HG03469 (cell line): Measurements from ENCODE around the gene RHOC.

Source experiments
- ATAC-seq: cut with Tn5 transposase; IDR thresholded peaks from one replicate; pipeline ENCODE4 v1.9.1; 2021; ENCODE audit warnings: mild to moderate bottlenecking, moderate library complexity, moderate number of reproducible peaks; ENCODE audit not compliant: unreplicated experiment

Gene RHOC

DNA sequence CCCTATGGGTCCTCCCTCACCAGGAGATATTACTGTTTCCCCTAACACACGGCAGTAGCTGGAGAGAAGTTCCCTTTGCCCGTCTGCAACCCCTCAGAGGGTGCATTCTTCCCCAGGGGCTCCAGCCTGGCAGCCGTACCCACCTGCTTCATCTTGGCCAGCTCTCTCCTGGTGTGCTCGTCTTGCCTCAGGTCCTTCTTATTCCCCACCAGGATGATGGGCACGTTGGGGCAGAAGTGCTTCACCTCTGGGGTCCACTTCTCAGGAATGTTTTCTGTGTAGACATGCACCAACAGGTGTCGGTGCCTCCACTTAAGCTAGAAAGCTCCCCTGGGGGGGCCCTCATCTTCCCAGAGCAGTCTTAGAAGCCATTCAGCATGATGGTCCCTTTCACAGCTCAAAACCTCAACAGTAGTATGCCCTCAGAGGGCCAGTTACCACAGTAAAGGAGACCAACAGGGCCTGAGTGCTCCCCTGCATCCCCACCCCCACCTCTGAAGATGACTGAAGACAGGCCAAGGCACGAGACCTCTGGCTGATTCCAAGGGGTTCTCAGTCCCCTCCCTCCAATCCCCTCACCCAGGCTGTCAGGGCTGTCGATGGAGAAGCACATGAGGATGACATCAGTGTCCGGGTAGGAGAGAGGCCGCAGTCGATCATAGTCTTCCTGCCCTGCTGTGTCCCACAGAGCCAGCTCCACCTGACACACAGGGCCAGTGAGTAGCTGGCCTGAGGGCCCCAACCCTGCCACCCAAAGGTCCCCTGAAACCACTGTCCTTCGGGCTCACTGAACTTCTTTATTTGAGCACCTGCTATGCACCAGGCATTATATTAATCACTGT is 4.3 kb downstream of the RHOC start:
- no peak for ATAC-seq

DNA sequence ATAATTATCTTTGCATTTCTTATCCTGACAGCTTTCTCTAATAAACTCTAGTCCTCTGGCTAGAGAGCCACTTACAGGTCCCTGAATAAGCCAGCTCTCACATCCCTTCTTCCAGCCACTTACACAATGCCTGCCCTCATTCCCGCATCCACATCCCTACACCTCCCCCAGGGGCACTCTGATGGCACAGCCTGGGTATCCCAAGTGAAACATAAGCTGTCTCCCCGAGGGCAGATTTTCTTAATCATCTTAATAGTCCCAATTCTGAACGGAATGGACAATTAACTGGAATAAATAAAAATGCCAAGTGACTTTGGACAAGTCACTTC is 4.9 kb downstream of the RHOC start:
- ATAC-seq, result no peak

DNA sequence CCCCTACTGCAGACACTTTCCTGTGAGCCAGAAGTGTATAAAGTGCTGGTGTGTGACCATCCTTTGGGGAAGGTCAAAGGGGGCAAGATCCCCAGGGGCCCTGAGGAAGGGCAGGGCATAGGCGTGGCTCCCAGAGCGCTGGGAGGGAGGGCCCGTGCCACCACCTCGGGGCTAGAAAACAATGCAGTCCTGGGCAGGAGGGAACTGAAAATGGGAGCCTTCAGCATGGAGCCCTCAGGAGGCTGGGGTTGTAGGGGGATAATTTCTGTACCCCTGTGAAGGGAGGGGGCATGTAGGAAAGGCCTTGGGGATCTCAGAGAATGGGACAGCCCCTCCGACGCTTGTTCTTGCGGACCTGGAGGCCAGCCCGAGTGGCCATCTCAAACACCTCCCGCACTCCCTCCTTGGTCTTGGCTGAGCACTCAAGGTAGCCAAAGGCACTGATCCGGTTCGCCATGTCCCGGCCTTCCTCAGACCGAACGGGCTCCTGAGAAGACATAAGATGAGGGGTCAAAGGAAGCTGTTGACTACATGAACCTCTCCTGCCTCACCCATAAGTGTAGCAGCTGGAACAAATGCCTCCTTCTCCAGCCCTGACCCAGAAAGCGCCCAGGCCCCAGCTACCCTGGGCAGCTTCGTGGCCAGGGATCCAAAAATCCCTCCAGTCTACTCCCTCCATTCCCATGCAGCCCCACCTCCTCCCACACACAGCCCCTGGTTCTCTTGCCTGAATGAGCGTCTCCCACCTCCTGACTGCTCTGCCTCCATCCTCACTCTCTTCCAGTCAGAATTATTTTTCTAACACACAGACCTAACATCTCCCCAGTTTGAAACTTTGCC is 5.5 kb downstream of the RHOC start:
- ATAC-seq, result no peak

DNA sequence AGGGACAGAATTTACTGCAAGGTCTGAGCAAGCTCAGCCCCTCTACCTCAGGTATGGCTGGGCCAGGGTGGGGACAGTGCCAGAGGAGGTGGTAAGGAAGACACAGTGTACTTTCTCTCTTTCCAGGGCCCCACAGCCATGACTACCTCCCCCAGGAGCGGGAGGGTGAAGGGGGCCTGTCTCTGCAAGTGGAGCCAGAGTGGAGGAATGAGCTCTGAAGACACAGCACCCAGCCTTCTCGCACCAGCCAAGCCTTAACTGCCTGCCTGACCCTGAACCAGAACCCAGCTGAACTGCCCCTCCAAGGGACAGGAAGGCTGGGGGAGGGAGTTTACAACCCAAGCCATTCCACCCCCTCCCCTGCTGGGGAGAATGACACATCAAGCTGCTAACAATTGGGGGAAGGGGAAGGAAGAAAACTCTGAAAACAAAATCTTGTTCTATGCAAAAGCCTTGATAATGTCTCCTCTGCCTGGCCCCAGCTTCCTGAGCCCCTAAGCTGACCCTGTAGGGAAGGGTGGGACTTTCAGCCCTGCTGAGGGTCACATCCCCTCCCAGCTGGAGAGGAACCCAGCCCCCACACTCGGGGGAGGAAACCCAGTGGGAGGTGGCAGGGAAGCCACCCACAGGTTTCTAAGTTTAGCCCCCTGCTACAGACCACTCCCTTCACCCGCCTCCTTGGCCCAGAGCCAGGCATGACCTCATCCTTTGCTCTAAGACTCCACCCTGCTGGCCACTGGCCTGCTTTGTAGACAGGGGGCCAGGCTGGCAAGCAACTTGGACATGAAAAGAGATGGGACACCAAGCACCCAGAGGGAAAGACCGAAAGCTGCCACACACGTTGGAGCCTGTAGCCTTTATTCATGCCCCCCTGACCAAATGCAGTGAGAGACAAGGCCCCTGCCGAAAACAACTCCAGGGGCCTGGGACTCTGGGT is 6.4 kb downstream of the RHOC start:
- ATAC-seq, result no peak

DNA sequence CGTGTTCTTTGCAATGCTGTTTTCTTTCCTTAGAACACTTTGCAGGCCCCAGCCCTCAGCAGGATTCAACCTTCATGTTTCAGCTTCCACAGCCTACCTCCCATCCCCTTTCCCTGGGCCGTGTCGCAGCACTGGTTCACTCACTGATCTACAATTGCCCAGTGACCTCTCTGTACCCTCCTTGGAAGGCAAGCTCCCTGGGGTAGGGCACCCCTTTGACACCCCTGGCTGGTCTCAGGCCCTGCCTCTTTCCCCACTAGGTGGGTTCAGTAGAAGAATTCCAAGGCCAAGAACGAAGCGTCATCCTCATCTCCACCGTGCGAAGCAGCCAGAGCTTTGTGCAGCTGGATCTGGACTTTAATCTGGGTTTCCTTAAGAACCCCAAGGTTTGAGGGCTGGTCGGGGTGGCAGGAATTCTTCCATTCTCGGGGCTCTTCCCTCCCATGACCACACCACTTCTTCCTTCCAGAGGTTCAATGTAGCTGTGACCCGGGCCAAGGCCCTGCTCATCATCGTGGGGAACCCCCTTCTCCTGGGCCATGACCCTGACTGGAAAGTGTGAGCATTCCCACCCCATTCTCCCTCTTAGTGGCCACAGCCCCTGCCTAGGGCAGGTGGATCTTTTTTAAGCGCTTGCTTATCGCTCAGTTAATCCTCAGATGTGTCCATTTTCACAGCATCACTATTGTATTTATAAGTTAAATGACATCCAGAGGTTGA is 7.3 kb downstream of the RHOC start:
- ATAC-seq, result no peak

DNA sequence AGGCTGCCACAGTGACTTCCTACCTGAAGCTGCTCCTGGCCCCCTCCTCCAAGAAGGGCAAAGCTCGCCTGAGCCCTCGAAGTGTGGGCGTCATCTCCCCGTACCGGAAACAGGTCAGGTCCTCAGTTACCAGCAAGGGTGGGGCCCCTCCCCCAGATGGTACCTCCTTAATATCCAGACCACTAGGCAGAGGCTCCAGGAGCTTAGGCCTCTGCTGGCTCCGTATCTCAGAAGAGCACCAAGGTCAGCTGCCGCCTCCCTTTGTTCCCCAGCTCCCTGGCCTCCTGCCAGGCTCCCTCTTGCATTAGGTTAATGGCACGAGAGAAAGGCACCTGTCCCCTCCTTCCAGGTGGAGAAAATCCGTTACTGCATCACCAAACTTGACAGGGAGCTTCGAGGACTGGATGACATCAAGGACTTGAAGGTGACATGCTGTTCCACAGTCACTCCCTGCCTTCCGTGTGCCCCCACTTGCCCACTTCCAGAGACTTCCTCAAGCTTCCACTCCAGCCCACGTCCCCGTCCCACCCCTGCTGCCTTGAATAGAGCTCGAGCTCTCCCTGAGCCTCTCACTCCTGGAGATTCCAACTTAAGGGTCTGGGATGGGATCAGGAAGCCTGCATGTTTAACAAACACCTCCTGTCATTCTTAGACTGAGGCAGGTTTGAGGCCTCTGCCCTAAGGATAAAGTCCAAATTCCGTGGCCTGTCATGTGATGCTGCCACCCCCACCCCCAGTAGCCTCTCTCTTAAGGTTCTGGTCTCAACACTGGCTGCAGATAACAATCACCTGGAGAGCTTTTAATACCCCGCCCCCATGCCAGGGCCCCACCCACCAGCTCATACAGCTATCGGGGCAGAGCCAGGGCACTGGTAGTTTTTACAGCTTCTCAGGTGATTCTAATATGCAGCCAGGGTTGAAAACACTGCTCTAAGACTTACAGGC is 8.3 kb downstream of the RHOC start:
- no peak for ATAC-seq

DNA sequence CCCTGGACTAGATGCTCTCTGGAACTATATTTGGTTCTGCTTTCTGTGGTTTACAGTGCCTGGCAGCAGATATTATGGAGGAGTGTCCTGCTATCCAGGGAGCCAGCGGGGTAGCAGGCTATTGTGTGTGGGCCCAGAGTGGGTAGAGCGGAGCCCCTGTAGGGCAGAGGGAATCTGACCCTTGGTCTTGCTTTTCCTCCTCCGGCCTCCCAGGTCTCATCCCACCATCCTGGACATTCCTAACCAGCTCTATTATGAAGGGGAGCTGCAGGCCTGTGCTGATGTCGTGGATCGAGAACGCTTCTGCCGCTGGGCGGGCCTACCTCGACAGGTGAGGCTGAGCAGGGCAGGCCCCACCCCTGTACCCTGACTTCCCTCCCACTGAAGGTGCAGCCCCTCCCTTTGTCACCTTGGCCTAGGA is 9.1 kb downstream of the RHOC start:
- ATAC-seq, result no peak

DNA sequence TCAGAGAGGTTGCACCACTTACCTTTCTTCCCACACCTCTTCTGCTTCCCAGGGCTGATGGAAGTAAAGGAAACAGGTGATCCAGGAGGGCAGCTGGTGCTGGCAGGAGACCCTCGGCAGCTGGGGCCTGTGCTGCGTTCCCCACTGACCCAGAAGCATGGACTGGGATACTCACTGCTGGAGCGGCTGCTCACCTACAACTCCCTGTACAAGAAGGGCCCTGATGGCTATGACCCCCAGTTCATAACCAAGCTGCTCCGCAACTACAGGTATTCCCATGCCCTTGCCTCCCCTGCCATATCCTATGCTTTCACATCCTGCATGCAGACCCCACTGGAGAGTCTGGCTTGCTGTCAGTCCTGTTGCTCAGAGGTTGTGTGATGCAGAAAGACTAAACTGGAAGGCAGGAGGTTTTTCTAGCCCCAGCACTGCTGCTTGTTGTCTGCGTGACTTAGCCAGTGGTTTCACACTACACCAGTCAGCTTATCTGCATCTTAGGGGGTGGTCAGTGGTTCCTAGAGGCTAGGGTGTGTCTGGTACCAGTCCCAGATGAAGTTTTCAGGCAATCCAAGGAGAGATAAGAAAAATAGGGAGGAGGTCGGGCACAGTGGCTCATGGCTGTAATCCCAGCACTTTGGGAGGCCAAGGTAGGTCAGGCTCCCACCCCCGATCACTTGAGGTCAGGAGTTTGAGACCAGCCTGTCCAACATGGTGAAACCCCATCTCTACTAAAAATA is 10.2 kb downstream of the RHOC start:
- ATAC-seq, result no peak

DNA sequence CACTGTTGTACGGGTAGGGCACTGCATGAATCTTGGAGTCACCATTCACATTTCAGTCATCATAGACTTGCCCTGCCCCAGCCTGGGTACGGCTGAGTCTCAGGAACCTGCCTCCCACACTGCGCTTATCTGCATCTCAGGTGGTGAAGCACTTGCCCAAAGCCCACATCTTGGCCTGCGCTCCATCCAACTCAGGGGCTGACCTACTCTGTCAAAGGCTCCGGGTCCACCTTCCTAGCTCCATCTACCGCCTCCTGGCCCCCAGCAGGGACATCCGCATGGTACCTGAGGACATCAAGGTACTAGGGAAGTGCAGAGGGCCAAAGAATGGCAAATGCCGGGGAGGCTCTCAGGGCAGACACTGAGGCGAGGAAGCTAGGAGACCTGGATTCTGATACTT is 11.7 kb downstream of the RHOC start:
- ATAC-seq, result no peak

DNA sequence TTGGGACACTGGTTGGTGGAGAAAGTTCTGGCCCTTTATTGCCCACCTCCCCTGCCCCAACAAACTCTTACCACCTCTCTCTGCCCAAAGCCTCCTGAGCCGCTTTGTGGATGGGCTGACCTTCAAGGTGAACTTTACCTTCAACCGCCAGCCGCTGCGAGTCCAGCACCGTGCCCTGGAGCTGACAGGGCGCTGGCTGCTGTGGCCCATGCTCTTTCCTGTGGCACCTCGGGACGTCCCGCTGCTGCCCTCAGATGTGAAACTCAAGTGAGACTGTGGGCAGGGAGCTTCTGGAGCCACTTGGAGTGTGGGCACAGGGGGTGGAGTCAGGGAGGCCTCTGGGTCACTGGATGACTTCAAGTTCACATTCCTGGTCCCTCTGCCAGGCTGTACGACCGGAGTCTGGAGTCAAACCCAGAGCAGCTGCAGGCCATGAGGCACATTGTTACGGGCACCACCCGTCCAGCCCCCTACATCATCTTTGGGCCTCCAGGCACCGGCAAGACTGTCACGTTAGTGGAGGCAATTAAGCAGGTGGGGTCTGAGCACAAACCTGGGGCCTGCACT is 12.5 kb downstream of the RHOC start:
- no peak for ATAC-seq

DNA sequence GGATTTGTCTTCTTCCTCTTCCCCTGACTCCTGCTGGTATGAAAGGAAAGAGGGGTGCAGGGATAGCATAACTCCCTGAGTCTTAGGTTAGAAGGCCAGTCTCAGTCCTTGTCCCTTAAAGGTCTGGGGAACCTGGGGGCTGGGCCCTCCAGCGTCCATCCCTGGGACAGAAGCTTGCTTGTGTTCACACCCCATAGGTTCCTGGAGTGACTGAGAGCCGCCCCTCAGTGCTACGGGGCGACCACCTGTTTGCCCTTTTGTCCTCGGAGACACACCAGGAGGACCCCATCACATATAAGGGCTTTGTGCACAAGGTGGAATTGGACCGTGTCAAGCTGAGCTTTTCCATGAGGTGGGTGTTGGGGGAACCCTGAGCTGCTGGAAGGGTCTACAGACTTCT is 13.1 kb downstream of the RHOC start:
- ATAC-seq, result no peak

DNA sequence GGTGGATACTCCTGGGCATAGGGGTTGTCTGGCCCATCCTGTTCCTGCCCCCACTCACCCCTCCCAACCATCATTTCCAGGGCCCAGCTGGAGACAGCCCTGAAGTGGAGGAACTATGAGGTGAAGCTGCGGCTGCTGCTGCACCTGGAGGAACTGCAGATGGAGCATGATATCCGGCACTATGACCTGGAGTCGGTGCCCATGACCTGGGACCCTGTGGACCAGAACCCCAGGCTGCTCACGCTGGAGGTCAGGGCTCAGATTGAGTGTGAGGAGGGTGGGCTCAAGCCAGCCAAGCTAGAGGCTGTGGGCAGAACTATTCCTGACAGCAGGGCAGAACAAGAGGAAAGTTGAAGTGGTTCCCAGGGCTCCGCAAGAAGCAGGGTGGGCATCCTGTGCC is 14.2 kb downstream of the RHOC start:
- ATAC-seq, result no peak

DNA sequence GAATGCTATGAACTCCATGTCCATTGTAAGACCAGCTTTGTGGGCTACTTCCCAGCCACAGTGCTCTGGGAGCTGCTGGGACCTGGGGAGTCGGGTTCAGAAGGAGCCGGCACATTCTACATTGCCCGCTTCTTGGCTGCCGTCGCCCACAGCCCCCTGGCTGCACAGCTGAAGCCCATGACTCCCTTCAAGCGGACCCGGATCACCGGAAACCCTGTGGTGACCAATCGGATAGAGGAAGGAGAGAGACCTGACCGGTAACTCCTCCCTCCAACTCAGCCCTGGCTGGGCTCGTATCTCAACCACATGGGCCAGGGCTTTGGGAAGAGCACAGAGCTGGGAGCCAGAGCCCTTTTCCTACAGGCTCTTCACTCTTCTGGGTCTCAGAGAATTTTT is 17.1 kb downstream of the RHOC start:
- no peak for ATAC-seq

DNA sequence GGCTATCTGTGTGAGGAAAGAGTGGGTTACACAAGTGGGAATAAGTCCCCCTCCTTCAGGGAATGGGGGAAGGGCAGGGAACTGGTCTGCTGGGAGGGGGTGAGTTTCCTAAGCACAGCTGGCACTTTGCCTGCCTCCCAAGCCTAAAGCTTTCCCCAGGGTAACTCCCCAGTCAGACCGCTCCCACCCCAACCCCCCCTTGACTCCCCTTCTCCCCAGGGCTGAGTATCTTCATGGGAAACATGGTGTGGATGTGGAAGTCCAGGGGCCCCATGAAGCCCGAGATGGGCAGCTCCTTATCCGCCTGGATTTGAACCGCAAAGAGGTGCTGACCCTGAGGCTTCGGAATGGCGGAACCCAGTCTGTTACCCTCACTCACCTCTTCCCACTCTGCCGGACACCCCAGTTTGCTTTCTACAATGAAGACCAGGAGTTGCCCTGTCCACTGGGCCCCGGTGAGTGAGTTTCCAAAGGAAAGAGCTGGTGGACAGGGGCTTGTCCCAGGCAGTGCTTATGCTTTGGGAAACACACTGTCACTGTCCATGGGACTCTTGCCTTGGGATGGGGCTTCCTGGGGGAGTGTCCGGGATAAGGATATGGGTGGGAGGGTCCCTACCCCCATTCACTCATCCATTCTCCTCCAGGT is 17.6 kb downstream of the RHOC start:
- no peak for ATAC-seq

DNA sequence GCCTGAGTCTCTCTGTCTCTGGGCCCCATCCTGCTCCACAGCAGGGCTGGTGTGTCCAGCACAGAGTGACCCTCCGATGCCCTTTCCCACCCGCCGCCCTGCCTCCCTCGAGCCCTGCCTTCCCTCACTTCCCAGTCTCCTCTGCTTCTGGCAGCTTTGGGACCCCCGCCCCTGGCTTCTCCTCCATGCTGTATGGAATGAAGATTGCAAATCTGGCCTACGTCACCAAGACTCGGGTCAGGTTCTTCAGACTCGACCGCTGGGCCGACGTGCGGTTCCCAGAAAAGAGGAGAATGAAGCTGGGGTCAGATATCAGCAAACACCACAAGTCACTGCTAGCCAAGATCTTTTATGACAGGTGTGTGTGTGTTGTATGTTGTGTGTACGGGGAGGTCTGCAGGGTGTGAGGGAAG is 18.1 kb downstream of the RHOC start:
- ATAC-seq, result no peak

DNA sequence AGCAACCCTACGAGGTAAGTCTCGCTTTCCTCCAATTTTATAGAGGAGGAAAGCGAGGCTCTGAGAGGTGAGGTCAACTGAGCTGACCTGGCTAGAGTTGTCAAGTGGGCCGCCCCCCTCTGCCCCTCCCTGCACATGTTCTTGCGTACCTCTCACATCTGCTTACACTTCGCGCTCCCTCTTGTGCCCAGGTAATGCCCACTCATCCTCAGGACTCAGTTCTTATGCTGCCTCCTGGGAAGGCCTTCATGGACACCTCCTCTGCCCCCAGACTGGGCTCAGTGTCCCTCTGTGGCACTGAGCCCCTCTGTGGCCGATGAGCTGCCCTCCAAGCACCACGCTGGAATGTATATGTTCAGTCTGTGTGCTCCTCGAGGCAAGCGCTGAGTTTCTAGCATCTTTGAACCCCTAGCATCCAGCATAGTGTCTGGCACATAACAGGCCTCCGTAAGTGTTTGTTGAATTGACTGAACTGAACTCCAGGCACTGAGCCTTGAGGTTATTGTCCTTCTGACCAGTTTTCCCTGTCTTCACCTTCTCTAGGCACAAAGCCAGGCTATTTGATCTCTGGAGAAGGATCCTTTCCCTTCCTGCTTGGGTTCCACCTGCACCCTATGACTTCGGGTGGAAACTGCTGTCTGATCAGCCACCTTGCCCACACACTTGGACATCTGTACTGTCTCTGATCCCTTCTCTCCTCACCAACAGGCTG is 19.0 kb downstream of the RHOC start:
- ATAC-seq, result no peak

DNA sequence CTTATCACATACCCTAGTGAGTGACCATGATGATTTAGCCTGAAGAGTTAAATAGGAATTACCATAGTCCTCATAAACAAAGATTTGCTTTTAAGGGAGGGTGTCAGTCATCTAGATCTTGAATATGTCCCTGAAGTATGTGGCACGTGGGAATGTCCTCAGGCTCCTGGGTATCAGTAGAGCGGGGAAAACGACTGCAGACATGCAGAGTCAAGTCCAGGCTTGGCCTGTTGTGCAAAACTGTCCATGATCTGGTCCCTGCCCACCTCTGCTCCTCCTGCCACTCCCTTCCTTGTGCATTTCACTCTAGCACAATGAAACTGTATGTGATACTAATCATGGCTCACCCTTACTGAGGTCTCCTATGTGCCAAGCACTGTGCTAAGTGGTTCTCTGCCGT is 19.6 kb downstream of the RHOC start:
- ATAC-seq, result no peak
